Testis (tissue), 3 donors: ENCODE measurements around the gene APOB. TPM values are rescaled to one million over a fixed set of nuclear protein-coding genes. Genes with fewer than 3 reads are reported as not detected.

Experiments
- DNase-seq: peaks from one replicate; pipeline ENCODE4 v3.0.0-alpha.2; 2019
- H3K27ac ChIP-seq, 2 donors: fragments of 200-600 bp; sonication (generic); one replicate each; pipeline ENCODE4 v1.5.1; 2019
- H3K27me3 ChIP-seq: fragments of 200-600 bp; sonication (generic); one replicate; pipeline ENCODE4 v1.5.1; 2019
- H3K36me3 ChIP-seq: fragments of 200-600 bp; sonication (generic); one replicate; pipeline ENCODE4 v1.5.1; 2017; ENCODE audit warnings: low read depth; ENCODE audit errors: missing control alignments
- H3K4me1 ChIP-seq: fragments of 200-600 bp; sonication (generic); one replicate; pipeline ENCODE4 v1.5.1; 2019
- H3K4me3 ChIP-seq, 2 donors: fragments of 200-600 bp; sonication (generic); one replicate each; pipeline ENCODE4 v1.5.1; 2017 to 2019
- H3K9me3 ChIP-seq: fragments of 200-600 bp; sonication (generic); one replicate; pipeline ENCODE4 v1.5.1; 2017
- CTCF ChIP-seq, 3 experiments: fragments of 450-650 bp in 2 of 3; fragments of 200-600 bp in 1 of 3; sonication (generic) in 1 of 3; IDR thresholded peaks; one replicate each; pipeline ENCODE4 v1.5.1; 2016 to 2019; ENCODE audit warnings: antibody characterized with exemption in 3 of 3, mild to moderate bottlenecking in 2 of 3, moderate library complexity in 1 of 3
- POLR2A ChIP-seq: fragments of 450-650 bp; IDR thresholded peaks from one replicate; pipeline ENCODE4 v1.6.1; 2017; ENCODE audit warnings: antibody characterized with exemption, mild to moderate bottlenecking, moderate library complexity
- WGBS, 2 donors: methylation state at CpG; one replicate each; pipeline ENCODE4 v1.1.5; 2018; 5-methylcytosine and 5-hydroxymethylcytosine counted together
- intact Hi-C: fragments of 100-400 bp; cut with DNase I; formaldehyde crosslinking; loops from one replicate; pipeline ENCODE4 v1.15.1; 2023; ENCODE audit warnings: low total_unique reads
- polyA plus RNA-seq: library from polyadenylated mRNA; stranded (reverse); fragments of 350-450 nt; fragmentation: Illumina TruSeq; extraction: RNeasy Lipid Tissue Mini Kit (QIAGEN cat#74804); gene quantifications from one replicate; pipeline ENCODE4 v1.2.3, GENCODE V29; 2014; ENCODE audit warnings: low read depth, low replicate concordance; ENCODE audit not compliant: insufficient read depth
- total RNA-seq, 2 donors: library from RNA; depleted of rRNA; stranded (reverse); fragments of >200 nt; gene quantifications; one replicate each; pipeline ENCODE4 v1.2.3, GENCODE V29; 2016

The APOB gene
- total and polyA plus RNA-seq, 3 donors from 2014 or later = 0.30 to 0.81 (median 0.39) TPM

DNA sequence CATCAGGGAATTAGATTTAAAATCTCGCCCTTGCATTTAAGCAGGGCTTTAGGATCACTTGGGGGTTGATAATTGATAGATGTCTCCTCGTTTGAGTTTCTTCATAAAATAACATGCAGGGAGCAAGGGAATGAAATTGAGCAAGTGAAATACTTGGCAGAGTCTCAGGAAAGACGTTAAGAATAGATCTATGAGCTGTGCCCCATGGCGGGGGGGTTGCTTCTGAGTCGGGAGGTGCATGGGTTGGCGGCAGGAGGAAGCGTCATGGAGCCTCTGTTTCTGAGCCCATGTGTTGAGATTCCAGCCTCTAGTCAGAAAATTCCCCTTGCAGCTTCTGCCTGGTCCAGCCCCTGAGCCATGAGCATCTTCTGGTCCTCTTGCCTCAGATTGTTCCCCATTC, 82.0 kb downstream of the APOB start:
- Histone ChIP-seq H3K4me1 (no peaks in the 10 kb centered on the region), H3K27me3 (no peaks in the 10 kb centered on the region), H3K4me3 (no peak overlapping the region), H3K27ac (no peak overlapping the region), H3K9me3 (no peaks in the 10 kb centered on the region), H3K36me3 (no peaks in the 10 kb centered on the region)
- 66 to 70% methylated on average over 7 of the region's 7 CpGs for WGBS, 2 donors
- intact Hi-C loops = loop anchor here (2.0 kb wide), 1 partner anchor 299 kb away; no protein-coding TSS in a partner anchor
- TF ChIP-seq CTCF (IDR thresholded peaks at IDR 0.05) = no peak
- no peak for TF ChIP-seq POLR2A
- no peak for DNase-seq

DNA sequence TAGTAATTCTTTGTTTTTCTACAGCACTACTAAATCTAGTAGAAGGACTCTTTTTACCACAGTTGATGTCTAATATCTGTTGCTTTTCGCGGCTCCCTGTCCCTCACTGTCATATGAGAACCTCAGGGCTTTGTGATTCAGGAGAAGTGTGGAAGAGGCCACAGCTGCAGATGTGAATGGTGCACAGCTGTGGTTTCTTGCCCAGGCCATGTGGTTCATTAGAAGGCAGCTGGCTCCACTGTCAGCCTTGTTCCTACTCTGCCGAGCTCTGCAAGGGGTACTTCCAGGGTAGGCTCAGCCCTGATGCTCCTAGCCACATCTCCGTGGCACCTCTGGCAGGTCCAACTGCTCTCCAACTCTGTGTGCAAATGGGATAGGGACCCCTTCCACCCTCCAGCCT, 83.9 kb downstream of the APOB start:
- Histone ChIP-seq H3K27ac (no peak overlapping the region), H3K9me3 (no peaks in the 10 kb centered on the region), H3K27me3 (no peaks in the 10 kb centered on the region), H3K4me3 (no peak overlapping the region), H3K4me1 (no peaks in the 10 kb centered on the region), H3K36me3 (no peaks in the 10 kb centered on the region)
- TF ChIP-seq CTCF (IDR thresholded peaks at IDR 0.05) (no peak), POLR2A (no peak)
- 75 to 82% methylated on average over 4 of the region's 4 CpGs for WGBS, 2 donors
- DNase-seq = no peak
- intact Hi-C loops = no loop called here

GRCh38 chr2:20959252-20959651, 84.6 kb downstream of the APOB start:
- Histone ChIP-seq H3K4me3 (no peak overlapping the region), H3K4me1 (no peaks in the 10 kb centered on the region), H3K36me3 (no peaks in the 10 kb centered on the region), H3K27ac (no peak overlapping the region), H3K27me3 (no peaks in the 10 kb centered on the region), H3K9me3 (no peaks in the 10 kb centered on the region)
- TF ChIP-seq POLR2A (no peak), CTCF (IDR thresholded peaks at IDR 0.05) (no peak)
- DNase-seq = no peak
- intact Hi-C loops = no loop called here
- 90 to 95% methylated on average over 4 of the region's 4 CpGs for WGBS, 2 donors

DNA sequence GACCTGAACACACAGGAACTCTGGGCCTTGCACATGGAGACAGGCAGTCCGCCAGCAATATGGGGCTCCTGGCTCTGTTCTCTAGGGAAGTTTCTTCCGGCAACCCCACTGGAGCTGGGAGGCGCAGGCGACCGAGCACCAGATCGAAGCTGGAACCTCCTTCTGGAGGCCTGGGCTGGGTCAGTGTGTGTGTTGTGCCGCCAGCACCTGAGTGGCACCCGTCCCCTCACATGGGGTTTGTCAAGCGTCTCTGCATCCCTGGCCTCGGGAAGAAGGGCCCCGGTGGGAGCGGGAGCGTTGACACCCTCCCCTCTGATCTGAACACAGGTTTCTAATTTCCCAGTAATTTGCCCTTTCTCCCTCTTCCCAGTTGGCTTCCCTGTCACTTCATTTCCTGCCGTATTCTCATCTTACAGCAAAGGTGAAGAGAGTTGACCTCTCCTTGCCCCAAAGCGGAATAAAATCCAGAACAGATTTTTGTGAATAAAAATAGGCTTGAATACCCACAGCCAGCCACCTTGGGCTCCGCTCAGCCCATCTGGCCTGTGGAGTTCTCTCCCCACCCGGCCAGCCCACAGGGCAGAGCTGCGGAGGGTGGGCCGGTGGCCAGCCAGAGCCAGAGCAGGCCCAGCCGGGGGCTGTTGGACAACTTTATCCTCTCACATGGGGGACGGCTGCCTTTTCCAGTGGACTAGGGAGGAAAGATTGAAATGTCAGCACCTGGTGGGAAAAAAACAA, 85.9 kb downstream of the APOB start:
- WGBS, 2 donors = 78 to 87% methylated on average over 14 to 21 of the region's 21 CpGs
- intact Hi-C loops = no loop called here
- no peak overlapping the region for H3K4me3 ChIP-seq
- TF ChIP-seq POLR2A (no peak), CTCF (IDR thresholded peaks at IDR 0.05) (no peak)
- H3K27ac ChIP-seq = no peak overlapping the region
- DNase-seq = no peak
- H3K9me3 ChIP-seq = no peaks in the 10 kb centered on the region
- H3K36me3 ChIP-seq = no peaks in the 10 kb centered on the region
- no peaks in the 10 kb centered on the region for H3K4me1 ChIP-seq
- no peaks in the 10 kb centered on the region for H3K27me3 ChIP-seq
